ENCODE measurements around the gene TECTB.

GRCh38 chr10:112235920-112236319 is 47.3 kb upstream of the TECTB start:
- TF ChIP-seq CTCF (IDR thresholded peaks at IDR 0.05), result no peak
- no peak for TF ChIP-seq EP300 (IDR thresholded peaks at IDR 0.05)
- TF ChIP-seq POLR2AphosphoS5 (IDR thresholded peaks at IDR 0.05), result no peak
- TF ChIP-seq POLR2A (IDR thresholded peaks at IDR 0.05), result no peak
